SK-N-MC (cell line): ENCODE measurements around the gene NR2F1-AS1.

Source experiments
- EZH2 ChIP-seq: fragments of 200-600 bp; sonication (generic); IDR thresholded peaks from one replicate; pipeline ENCODE4 v1.6.1; 2017; ENCODE audit warnings: antibody characterized with exemption
- POLR2AphosphoS5 ChIP-seq: IDR thresholded peaks from 2 replicates; pipeline ENCODE4 v1.6.1; 2012; ENCODE audit warnings: mild to moderate bottlenecking, low read depth, low read length, borderline replicate concordance

DNA sequence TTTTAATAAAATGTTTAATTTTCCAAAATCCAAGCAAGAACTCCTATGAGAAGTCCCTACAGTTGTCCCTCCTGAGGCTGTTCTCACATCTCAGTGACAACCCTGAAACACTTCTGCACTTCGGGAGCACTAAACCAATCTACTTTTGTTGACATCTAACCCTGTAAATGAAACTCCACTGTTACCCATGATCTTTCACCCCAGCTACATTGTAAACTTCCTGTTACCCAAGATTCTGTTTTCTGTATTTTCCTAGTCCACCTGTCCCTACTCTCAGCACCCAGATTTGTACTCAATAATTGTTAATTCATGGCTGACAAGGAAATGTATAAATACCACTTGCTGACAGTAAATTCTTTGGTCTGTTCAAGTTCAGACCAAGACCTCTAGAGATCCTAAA is 153.7 kb downstream of the NR2F1-AS1 start:
- TF ChIP-seq EZH2 (no peak), POLR2AphosphoS5 (no peak)
